HG02943 (cell line): ENCODE results near the gene BRD7.

ENCODE experiments used
- ATAC-seq: cut with Tn5 transposase; IDR thresholded peaks from one replicate; pipeline ENCODE4 v1.9.1; 2021; ENCODE audit warnings: mild to moderate bottlenecking, low read depth, moderate library complexity; ENCODE audit not compliant: unreplicated experiment

Gene BRD7

DNA sequence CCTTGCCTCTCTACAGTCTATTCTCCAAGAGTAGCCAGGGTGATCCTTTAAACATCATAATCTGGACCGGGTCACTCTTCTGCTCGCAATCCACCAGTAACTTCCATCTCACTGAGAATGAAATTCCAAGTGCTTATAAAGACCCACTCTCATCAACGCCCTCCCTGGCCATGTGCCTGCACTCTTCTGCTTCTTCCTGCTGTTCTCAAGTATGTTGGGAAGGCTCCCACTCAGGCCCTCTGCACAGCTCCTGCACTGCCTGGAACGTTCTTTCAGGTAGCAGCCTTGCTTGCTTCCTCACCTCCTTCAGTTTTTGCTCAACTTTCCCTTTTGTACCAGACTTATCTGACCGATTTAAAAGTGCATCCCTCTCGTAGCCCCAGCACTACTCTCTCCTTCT lies 44.4 kb downstream of the BRD7 start:
- no peak for ATAC-seq

DNA sequence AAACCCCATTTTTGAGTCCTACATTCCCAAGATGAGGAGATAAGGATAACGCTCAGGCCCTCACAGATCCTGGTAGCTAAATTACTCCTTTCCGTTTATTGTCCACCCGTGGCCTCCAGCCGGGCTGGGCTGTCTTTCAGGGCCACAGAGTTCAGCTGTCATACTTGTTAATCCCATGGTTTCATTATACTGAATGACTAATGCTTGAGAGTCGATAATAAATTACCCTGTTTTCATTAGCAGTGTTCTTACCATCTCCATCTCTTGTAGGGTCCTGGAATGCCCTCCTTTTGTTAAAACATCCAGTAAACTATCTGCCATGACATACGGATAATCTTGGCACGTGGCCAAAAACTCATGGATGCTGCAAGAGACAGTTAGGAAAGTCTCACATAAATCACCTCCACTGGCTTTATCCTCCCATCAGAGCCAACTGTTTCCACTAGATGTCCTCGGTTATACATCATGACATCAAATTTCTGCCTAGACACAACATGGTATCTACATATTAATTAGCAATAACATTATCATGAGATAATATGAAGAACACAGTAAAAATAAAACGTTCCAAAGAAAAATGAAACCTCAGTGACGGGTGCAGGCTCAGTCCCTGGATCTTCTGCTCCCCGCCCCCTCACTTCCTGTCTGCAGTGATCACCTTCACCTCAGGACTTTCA lies 45.3 kb downstream of the BRD7 start:
- ATAC-seq = no peak

- ATAC-seq = no peak
Observed at GRCh38 chr16:50322333-50322732, 46.5 kb downstream of the BRD7 start.

DNA sequence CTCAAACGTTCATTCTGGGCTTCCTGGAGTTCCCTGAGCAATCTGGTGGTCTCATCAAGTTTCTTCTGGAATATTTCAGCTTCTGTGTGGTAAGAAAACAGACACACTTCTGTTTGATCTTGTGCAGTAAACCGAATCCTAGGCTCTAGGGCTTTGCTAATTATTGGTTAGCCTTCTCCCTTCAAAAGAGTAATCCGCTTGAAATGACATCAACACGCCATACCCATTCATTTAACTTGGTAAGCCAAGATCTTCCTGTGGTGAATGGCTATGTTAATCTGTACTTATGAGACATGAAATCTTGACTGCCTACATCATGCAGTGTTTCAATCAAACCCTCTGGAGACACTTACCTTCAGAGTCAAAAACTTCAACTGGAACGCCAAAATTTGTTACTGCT lies 48.5 kb downstream of the BRD7 start:
- no peak for ATAC-seq

- no peak for ATAC-seq
Observed at GRCh38 chr16:50318796-50319578, 49.8 kb downstream of the BRD7 start.

DNA sequence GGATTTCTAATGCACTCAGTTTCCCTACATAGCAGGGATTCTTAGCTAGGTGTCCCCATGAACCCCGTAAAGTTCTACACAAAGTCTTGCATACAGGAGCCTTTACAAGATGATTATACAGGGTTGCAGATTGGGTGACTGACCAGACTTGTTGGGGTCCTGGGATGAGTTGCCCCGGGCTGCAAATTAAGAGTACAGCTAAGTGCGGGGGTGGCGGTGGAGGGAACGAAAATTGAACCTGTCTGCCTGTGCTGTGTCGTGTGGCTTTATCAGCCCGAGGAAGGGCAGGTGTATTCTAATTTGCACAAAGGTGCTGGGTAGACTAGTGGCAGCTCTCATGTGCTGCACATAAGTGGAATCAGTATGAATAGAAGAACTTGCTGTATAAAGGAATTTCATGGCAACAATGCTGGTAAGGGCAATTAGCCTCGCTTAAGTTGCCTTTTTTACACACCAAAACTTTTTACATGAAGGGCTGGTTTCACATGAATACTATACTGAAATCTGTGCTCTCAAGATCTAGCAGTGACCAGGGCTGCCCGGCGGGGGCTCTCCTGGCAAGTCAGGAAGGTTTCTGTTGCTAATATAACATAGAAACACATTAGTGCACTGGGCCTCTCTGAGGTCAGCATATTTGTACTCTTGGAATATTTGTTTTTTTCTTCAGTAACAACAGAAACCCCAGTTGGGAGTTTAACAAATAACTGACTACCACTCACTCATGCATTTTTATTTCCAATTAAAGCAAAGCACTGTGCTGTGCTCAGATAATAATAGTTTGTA lies 51.7 kb downstream of the BRD7 start:
- no peak for ATAC-seq

- no peak for ATAC-seq
Observed at GRCh38 chr16:50316102-50316847, 52.5 kb downstream of the BRD7 start.

DNA sequence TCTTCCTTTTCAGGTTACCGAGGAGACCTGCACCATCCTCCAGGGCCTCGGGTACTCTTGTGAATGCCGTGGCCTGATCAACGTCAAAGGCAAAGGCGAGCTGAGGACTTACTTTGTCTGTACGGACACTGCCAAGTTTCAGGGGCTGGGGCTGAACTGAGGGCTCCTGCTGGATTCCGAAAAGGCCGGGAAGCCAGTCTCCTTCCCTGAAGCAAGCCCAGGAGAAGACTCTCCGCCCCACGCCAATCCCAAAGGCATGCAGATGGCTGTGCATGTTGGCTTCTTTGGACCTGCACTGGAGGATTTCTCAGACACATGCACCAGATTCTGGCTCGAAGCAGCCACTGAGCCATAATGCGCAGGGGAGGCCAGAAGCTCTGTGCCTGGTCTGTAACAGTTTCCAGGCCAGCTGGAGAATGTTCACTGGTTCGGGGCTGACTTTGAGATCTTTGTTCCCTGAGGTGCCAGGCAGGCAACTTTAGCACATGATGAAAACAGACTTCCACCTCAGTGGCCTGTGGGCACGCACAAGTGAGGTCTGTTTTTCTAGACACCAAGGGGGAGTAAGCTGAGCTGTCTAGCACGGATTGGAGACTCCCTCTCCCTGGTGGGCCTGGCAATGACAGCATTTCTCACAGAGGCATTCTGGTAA lies 53.3 kb downstream of the BRD7 start:
- no peak for ATAC-seq

GRCh38 chr16:50314665-50315064 lies 54.1 kb downstream of the BRD7 start:
- ATAC-seq = no peak

DNA sequence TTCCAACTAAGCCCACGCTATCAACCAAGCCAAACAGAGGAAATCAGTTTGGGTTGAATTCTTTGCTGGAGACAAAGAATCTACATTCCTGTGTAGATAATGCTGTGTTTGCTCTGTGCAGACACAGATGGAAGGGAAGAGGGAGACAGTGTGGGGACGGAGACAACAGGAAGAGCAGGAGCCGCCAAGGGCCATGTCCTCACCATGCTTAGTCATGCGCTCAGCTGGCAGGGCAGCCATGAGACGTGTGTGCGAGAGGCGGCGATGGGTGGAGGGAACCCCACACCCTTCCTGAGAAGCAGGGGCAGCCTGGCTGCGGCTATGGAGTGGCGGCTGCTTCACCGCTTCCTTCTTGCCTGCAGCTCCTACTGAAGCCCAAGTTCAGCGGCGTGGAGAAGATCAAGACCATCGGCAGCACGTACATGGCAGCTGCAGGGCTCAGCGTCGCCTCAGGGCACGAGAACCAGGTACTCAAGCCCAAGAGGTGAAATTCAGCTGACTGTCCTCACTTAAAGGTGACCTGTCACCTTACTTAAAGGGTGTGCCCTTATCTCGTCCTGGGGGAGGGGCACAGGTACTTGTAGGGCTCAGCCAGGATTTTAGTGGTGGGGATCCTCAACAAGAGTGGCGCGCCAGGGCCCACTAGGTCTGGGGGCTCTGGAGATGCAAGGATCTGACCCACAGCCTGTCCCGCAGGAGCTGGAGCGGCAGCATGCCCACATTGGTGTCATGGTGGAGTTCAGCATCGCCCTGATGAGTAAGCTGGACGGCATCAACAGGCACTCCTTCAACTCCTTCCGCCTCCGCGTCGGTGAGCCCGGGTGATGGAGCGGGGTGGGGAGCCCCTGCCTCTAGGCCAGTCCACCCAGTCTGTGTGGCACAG lies 55.0 kb downstream of the BRD7 start:
- ATAC-seq = no peak

- no peak for ATAC-seq
Observed at GRCh38 chr16:50311891-50312501, 56.8 kb downstream of the BRD7 start.

GRCh38 chr16:50311134-50311528 lies 57.7 kb downstream of the BRD7 start:
- no peak for ATAC-seq

GRCh38 chr16:50310308-50311133 lies 58.3 kb downstream of the BRD7 start:
- no peak for ATAC-seq

DNA sequence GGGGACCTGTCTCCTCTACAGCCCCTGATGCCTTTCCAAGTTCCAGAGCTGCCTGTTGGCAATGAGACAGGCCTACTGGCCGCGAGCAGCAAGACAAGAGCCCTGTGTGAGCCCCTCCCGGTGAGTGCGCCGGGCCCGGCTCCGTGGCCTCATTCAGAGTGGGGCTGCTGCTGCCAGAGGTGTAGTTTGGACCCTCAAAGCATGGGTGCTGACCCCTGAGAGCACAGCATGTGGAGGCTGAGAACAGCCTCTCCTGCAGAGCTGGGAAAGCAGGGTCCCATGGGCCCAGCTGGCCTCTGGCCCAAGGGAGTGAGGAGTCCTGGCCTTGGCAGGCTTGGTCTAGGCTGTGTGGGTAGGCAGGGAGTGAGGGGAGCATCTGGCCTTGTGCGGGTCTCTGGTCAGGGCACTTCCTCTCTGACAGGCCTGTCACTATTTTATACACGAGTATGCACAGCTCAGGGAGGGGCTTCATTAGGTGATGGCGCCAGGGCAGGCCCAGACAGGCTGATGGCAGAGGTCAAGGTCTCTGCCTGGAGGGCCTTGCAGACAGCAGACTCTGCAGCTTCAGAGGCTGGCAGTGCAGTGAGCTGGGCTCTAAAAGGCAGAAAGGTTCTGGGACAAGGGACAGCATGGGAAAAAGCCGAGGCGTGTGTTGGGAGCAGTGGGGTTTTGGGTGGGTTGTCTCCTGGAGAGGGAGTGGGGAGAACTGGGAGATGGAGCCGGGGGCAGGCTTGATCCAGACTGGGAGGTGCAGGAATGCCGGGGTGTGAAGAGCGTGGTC lies 59.1 kb downstream of the BRD7 start:
- ATAC-seq = no peak

GRCh38 chr16:50309156-50309526 lies 59.6 kb downstream of the BRD7 start:
- ATAC-seq = no peak

GRCh38 chr16:50308237-50308965 lies 60.4 kb downstream of the BRD7 start:
- no peak for ATAC-seq

GRCh38 chr16:50306287-50306686 lies 62.5 kb downstream of the BRD7 start:
- ATAC-seq = no peak
